Stomach (tissue), 4 donors: ENCODE data around the gene FARS2.

ENCODE experiments used
- CTCF ChIP-seq, 7 experiments: fragments of 450-650 bp in 4 of 7; fragments of 200-600 bp in 3 of 7; sonication (generic) in 3 of 7; IDR thresholded peaks; one replicate each; pipeline ENCODE4 v1.5.1; 2016 to 2019; ENCODE audit warnings: antibody characterized with exemption in 7 of 7, control low read depth in 2 of 7, mild to moderate bottlenecking in 1 of 7
- POLR2A ChIP-seq, 4 donors: fragments of 450-650 bp; IDR thresholded peaks; one replicate each; pipeline ENCODE4 v1.6.1; 2016; ENCODE audit warnings: antibody characterized with exemption in 4 of 4, control low read depth in 2 of 4, mild to moderate bottlenecking in 1 of 4, moderate library complexity in 1 of 4

- no peak for TF ChIP-seq CTCF (IDR thresholded peaks at IDR 0.05)
- TF ChIP-seq POLR2A (IDR thresholded peaks at IDR 0.05), result no peak
These were observed 63.9 kb downstream of the FARS2 start for GRCh38 chr6:5325173-5325572.
